HG03432 (cell line): ENCODE measurements around the gene PIP4K2A.
"Not testable (repeated sequence)": the region's sequence is repeated elsewhere in the genome, so short reads cannot be mapped to it uniquely, and the experiment has no call there.

Source experiments
- ATAC-seq: cut with Tn5 transposase; IDR thresholded peaks from one replicate; pipeline ENCODE4 v1.9.1; 2021; ENCODE audit warnings: mild to moderate bottlenecking, moderate library complexity; ENCODE audit not compliant: unreplicated experiment

PIP4K2A gene

DNA sequence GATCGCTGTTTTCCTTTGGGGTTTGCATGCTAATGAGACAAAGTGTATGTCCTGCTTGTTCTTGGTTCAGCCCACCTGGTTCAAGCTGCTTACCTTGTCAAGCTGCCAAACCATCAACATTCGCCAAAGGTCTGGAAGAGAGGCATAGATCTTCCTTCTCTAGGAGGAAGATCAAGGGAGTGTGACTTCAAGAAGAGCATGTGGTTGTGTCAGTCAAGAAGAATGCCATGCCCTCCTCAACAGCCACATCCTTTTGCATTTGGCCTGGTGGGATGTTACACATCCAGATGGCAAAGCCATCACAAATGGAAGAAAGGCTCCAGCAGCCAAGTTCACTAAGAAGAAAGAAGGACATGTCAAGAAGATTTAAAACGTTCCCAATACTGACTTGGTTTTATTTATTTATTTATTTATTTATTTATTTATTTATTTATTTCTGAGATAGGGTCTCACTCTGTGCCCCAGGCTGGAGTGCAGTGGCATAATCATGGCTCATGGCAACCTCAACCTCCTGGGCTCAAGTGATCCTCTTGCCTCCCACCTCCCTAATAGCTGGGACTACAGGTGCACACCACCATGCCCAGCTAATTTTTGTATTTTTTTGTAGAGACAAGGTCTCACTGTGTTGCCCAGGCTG lies 5.1 kb upstream of the PIP4K2A start:
- no peak for ATAC-seq

DNA sequence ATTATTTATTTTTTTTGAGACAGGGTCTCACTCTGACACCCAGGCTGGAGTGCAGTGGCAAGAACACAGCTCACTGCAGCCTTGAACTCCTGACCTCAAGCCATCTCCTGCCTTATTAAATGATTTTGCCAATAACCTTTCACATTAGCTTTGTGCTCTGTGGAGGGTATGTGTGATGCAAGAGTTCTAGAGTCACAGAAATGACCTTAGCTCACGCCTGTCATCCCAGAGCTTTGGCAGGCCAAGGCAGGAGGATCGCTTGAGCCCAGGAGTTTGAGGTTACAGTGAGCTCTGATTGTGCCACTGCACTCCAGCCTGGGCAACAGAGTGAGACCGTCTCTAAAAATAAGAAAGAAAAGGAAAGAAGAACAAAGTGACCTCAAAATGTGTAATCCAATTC lies 4.3 kb upstream of the PIP4K2A start:
- ATAC-seq: not testable (repeated sequence)

GRCh38 chr10:22717728-22718127 lies 3.4 kb upstream of the PIP4K2A start:
- no peak for ATAC-seq

DNA sequence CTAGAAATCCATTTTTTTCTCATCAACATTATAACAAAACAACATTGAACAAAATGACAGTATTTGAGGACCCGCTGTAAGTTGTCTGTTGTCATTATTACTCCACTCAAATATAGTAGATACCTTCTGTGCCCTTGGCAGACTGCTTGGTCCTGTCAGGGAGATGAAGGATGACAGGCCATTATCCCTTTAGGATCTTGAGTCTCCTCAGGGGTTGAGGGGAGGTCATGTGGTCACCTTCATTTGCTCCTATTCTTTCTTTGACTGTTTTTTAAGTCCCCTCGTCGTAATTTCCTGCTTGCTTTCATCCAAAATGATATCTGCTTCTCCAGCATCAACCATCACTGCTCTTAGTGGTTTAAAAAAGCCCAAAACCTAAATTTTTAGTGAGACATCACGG lies 2.6 kb upstream of the PIP4K2A start:
- ATAC-seq: no peak

GRCh38 chr10:22715290-22715625 lies 880 bp upstream of the PIP4K2A start:
- ATAC-seq: no peak

GRCh38 chr10:22713853-22714478 lies 412 bp downstream of the PIP4K2A start:
- ATAC-seq: peak; percentile 28

DNA sequence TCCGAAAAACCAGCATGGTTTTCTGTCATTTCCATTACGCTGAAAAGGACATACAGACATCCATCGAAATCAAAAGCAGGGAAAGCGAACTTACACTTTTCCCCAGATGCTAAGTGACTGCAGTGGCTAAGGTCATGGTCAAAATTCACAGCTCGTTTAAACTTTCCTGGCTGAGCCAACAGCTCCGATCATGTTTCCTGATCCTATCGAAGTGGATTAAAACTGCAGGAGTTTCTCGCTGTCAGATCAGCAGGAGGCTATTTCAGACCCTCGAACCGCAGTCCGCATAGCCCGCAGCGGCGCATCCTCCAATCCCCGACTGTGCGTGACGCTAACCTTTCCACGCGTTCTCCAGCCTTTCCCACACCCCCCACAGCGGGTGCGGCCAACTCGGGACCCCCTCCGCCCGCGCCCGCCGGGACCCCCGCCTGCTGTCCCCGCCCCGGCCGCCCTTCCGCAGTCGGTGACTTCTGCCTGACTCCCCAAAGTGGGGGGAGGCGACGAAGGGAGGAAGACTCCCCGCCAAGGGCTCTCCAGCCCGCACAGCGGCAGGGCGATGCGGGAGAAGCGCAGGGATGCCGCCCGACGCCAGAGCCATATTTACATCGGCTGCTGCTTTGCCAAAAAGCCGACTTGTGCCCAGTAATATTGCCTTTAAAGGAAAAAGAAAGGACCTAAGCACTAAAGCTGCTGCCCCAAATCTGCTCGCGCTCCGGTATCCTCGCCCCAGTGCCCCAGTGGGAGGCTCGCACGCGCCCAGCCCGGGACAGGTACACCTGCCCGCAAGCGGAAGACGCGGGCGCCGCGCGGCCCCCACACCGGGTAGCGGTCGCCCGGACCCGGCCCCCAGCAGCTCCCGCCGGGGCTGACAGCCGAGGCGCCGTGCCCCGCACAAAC lies 1.2 kb downstream of the PIP4K2A start:
- peak; percentile 26 for ATAC-seq

- no peak for ATAC-seq
Observed at GRCh38 chr10:22712211-22712955, 2.0 kb downstream of the PIP4K2A start.

DNA sequence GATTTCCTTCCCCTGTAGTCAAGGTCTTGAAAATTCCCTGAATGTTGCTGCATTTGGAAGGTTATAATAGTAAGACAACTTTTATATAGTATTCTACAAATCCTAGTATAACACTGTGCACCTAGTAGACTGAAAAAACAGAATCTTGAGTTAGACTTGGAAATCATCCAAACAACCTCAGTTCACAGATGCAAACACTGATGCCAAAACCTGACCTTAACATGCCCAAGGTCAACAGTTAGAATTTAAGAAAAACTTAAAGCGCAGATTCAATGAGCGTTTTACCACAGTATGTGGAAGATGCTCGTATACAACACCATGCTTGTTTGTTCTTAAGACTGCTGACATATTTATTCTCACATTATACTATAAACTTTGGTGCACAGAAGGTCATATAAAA lies 3.0 kb downstream of the PIP4K2A start:
- ATAC-seq: no peak

DNA sequence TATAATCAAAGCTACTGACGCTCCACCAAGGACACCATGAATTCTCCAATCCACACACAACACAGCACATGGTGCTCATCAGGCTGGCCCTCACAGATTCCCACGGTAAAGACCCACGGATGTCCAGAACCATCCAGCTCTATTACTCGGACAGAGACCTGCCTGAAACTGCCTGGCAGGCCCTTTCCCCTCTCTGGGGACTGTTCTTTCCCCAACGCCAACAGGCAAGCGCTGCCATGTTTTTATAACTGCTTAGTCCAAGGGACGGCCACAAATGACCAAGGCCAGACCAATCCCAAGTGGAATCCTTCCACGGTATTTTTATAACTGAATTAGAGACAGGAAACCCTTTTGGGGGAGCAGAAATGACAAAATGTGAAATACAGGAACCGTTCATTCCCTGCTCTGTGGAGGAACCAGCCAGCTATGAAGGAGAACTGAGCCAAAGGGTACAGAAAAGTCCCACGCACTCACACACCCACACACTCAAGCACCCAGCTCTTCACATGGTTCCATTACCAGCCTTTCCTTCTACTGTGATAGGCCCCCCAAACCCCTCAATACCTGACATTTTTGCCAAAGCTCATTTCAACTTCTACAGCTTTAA lies 4.1 kb downstream of the PIP4K2A start:
- ATAC-seq: peak; percentile 19

DNA sequence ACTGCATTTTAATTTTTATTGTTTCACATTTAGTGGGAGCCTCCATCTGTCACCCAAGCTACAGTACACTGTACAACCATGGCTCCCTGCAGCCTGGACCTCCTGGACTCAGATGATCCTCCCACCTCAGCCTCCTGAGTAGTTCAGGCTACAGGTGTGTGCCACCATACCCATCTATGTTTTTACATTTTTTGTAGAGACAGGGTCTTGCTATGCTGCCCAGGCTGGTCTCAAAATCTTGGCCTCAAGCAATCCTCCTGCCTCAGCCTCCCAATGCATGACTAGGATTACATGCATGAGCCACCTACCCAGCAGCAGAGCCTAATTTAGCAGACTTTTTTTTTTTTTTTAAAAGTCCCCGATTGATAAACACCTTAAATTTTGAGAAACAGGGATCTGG lies 5.6 kb downstream of the PIP4K2A start:
- ATAC-seq: no peak

- ATAC-seq: no peak
Observed at GRCh38 chr10:22705527-22705926, 8.9 kb downstream of the PIP4K2A start.

DNA sequence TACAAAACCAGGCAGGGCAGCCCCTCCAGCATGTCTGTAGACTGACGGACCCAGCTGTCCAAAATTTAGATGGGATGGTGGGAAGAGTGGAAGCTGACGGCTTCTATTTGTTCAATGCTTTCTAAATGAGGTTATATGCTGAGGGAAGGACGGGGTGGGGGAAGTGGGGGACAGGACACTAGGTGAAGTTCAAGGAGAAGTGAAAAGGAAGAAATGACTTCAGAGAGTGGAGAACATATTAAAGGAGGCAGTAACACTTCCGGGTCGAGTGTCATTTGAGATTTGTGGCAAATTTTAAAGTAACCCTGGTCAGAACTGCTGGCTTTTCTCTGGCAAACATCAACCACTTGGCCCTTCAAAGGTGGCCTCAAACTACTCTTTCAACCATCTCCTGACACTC lies 9.4 kb downstream of the PIP4K2A start:
- peak; percentile 52 for ATAC-seq

DNA sequence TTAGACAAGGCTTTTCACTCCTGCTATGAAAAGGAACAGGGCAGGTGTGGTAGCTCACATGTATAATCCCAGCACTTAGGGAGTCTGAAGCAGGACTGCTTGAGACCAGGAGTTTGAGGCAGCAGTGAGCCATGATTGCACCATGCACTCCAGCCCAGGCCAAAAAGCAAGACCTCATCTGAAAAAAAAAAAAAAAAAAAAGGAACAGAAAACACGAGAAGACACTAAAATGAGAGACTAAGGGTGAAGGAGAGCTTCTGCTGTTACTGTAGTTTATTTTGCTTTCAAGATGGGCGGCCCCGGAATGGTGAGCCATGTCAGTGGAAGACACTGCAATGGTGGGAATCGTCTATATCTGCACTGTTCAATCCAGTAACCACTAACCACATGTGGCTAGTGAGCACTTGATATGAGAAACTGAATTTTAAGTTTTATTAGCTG lies 9.9 kb downstream of the PIP4K2A start:
- peak; percentile 46 for ATAC-seq

DNA sequence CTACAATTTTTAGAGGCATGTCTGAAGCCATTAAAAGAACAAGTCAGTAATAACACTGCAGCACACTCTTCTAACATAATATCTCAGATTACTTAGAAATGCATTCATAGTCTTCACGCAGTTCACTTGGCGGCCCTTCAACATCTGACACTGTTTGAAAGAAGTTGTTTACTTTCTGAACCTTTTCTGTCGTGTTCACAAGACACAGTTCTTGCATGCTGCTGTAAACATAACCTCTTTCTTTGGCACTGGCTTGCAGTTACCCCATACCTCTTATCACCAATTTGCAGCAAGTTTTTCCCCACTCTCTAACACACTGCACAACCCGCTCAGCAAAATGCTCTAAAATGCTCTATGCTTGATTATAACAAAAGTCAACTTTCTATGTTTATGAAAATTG lies 12.0 kb downstream of the PIP4K2A start:
- no peak for ATAC-seq

GRCh38 chr10:22701132-22701826 lies 13.1 kb downstream of the PIP4K2A start:
- ATAC-seq: peak; percentile 31

DNA sequence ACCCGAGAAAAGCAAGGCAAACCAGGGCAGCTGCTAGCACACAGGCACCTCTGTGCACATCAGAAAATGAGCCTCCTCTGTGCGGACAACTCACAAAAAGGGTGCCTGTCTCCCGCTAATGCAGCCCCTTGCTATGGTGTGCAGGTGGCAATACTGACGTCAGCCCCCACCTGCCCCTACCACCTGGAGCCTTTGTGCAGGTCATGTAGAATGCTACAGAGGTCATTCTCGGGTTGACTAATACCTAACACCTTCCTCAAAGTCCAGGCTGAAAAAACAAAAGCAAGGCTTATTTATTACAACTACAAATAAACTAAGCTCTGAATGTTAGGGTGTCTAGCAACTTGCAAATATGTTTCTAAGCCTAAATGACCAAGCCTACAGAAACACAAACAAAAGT lies 13.9 kb downstream of the PIP4K2A start:
- peak; percentile 40 for ATAC-seq

DNA sequence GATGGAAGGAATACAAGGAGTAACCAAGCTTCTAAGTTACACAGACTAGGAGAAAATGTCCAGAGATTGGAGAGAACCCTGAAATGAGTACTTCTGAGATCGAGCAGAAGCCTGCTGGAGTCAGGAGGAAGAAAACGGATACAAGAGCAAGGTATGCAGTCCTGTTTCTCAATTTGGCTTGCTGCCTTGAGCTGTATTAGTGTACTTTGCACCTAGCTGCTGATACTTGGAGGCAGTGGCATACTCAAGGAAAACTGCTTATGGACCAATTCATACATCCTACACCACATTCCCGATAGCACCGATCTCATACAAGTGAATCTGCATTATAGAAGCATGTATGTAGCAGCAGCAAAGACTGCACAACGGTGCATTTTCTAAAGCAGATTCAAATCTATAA lies 14.4 kb downstream of the PIP4K2A start:
- ATAC-seq: no peak

DNA sequence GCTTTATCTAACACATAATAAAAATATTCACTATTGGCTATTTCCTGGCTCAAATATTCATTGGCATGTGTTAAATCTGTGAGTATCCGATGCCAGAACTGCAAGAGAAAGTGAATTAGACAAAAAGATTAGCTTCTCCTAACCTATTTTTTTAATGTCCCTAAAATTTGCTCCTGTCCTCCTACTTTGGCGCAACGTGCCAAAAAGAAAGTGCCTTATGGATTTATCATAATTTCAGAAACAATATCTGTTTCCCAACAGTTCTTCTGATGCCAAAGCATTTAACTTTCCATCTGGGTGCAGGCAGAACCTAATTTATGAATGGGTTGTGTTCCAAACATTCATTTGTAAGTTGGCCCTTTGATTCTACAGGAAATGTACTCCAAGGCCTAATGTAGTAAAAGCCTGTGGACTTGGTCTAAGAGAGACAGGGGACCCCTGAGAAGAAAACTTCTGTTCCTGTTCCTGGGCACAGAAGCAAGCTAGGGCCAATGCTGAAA lies 15.4 kb downstream of the PIP4K2A start:
- ATAC-seq: no peak

DNA sequence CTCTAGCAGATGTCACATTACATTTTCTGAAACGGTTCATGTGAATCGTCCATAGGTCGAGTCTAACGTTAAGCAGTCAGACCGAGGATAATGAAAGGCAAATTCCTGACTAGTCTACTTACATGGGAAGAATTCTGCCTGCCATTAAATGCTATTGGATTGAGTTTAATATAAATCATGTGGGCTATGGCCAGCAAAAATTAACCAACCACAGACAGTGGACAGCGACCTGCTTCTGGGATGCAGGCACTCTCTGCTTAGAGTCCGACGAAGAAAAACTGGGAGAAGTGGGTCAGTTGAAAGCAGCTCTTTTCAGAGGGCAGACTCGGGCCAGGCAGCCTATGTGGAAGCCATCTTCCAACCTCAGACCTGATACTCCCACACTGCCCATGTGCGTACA lies 16.6 kb downstream of the PIP4K2A start:
- no peak for ATAC-seq
